HEK293 (cell line): ENCODE data around the gene CCDC136.

ENCODE experiments used
- CTCF ChIP-seq: fragments of 450-650 bp; formaldehyde crosslinking; IDR thresholded peaks from 2 replicates; pipeline ENCODE4 v1.5.1; 2016; ENCODE audit warnings: missing biosample characterization, missing genetic modification characterization
- HOXA7 ChIP-seq: sonication (generic); formaldehyde crosslinking; IDR thresholded peaks from 2 replicates; pipeline ENCODE4 v1.8.1; 2022; ENCODE audit warnings: missing genetic modification reagents, borderline replicate concordance
- REPIN1 ChIP-seq: fragments of 450-650 bp; formaldehyde crosslinking; IDR thresholded peaks from 2 replicates; pipeline ENCODE4 v1.5.1; 2017; ENCODE audit warnings: missing biosample characterization, missing genetic modification characterization, low read depth
- SP2 ChIP-seq: fragments of 450-650 bp; formaldehyde crosslinking; IDR thresholded peaks from 2 replicates; pipeline ENCODE4 v1.5.1; 2016; ENCODE audit warnings: missing biosample characterization, missing genetic modification characterization
- TRIM28 ChIP-seq: IDR thresholded peaks from 2 replicates; pipeline ENCODE4 v1.6.1; 2011; ENCODE audit warnings: low read length, control low read depth, borderline replicate concordance
- ZFP37 ChIP-seq: fragments of 450-650 bp; formaldehyde crosslinking; IDR thresholded peaks from 2 replicates; pipeline ENCODE4 v1.5.1; 2016; ENCODE audit warnings: missing biosample characterization, missing genetic modification characterization
- ZNF311 ChIP-seq: fragments of 450-650 bp; formaldehyde crosslinking; IDR thresholded peaks from 2 replicates; pipeline ENCODE4 v1.5.1; 2017; ENCODE audit warnings: missing biosample characterization, missing genetic modification characterization, borderline replicate concordance
- TF ChIP-seq, protein P1 (sequence below): fragments of 450-650 bp; formaldehyde crosslinking; IDR thresholded peaks from 2 replicates; pipeline ENCODE4 v1.5.1; 2017; ENCODE audit warnings: missing biosample characterization, mild to moderate bottlenecking, missing genetic modification characterization, moderate library complexity

GRCh38 chr7:128793181-128793547, 1.4 kb downstream of the CCDC136 start:
- TF ChIP-seq ZFP37 (tag by site-specific recombination), result no peak
- no peak for TF ChIP-seq TRIM28
- TF ChIP-seq, protein P1, sequence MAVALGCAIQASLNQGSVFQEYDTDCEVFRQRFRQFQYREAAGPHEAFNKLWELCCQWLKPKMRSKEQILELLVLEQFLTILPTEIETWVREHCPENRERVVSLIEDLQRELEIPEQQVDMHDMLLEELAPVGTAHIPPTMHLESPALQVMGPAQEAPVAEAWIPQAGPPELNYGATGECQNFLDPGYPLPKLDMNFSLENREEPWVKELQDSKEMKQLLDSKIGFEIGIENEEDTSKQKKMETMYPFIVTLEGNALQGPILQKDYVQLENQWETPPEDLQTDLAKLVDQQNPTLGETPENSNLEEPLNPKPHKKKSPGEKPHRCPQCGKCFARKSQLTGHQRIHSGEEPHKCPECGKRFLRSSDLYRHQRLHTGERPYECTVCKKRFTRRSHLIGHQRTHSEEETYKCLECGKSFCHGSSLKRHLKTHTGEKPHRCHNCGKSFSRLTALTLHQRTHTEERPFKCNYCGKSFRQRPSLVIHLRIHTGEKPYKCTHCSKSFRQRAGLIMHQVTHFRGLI (tag by site-specific recombination), result no peak
- no peak for TF ChIP-seq ZNF311 (tag by site-specific recombination)
- no peak for TF ChIP-seq REPIN1 (tag by site-specific recombination)
- no peak for TF ChIP-seq HOXA7
- no peak for TF ChIP-seq CTCF
- no peak for TF ChIP-seq SP2 (tag by site-specific recombination)
